SK-N-SH (cell line): ENCODE data around the gene LMX1A. TPM values are rescaled to one million over a fixed set of nuclear protein-coding genes. Genes with fewer than 3 reads are reported as not detected.

Experiments used
- CTCF ChIA-PET: fragments of 300-600, 350-600 bp; formaldehyde crosslinking; extraction: SDS; loops from one replicate; lab custom pipeline; 2021; lab: Yijun Ruan, JAX
- POLR2A ChIA-PET: fragments of 350-600 bp; sonication (Branson Sonifier 250); formaldehyde crosslinking; extraction: SDS; loops from one replicate; lab custom pipeline; 2020; ENCODE audit warnings: antibody characterized with exemption, inconsistent platforms; lab: Yijun Ruan, JAX
- DNase-seq: peaks from one replicate; pipeline ENCODE4 v3.0.0; 2012
- H2AFZ ChIP-seq: fragments of 200-600 bp; sonication (generic); 2 replicates; pipeline ENCODE4 v1.8.1; 2016; ENCODE audit warnings: antibody characterized with exemption, mild to moderate bottlenecking, low read depth
- H3F3A ChIP-seq: fragments of 200-600 bp; sonication (generic); replicated peaks from 2 replicates; pipeline ENCODE3; 2016; ENCODE audit warnings: antibody characterized with exemption, mild to moderate bottlenecking; ENCODE audit not compliant: insufficient read depth
- H3K27ac ChIP-seq, 2 experiments: fragments of 200-500 bp in 1 of 2; fragments of 200-600 bp in 1 of 2; sonication (Bioruptor generic) in 1 of 2; sonication (generic), shearing (Covaris generic) in 1 of 2; 2 replicates each; pipeline versions ENCODE4 v1.5.1 to v1.6.1; 2014 to 2016; ENCODE audit warnings: low read depth in 2 of 2, inconsistent platforms in 1 of 2, low read length in 1 of 2, mild to moderate bottlenecking in 1 of 2, mixed read lengths in 1 of 2
- H3K27me3 ChIP-seq: fragments of 200-600 bp; sonication (generic), shearing (Covaris generic); 2 replicates; pipeline ENCODE4 v1.6.1; 2016; ENCODE audit warnings: mixed run types; ENCODE audit not compliant: insufficient read depth
- H3K36me3 ChIP-seq, 2 experiments: fragments of 200-500 bp in 1 of 2; fragments of 200-600 bp in 1 of 2; sonication (Bioruptor generic) in 1 of 2; sonication (generic) in 1 of 2; replicated peaks in 1 of 2; 2 replicates each; pipeline versions ENCODE3 to v1.5.1; 2014 to 2016; ENCODE audit warnings: low read length in 1 of 2, mild to moderate bottlenecking in 1 of 2; ENCODE audit not compliant: insufficient read depth in 2 of 2, control insufficient read depth in 1 of 2
- H3K4me1 ChIP-seq, 2 experiments: fragments of 200-500 bp in 1 of 2; fragments of 200-600 bp in 1 of 2; sonication (Bioruptor generic) in 1 of 2; sonication (generic), shearing (Covaris generic) in 1 of 2; 2 replicates each; pipeline versions ENCODE4 v1.5.1 to v1.6.1; 2014 to 2016; ENCODE audit warnings: low read depth in 1 of 2, low read length in 1 of 2, mixed run types in 1 of 2; ENCODE audit not compliant: insufficient read depth in 2 of 2, control insufficient read depth in 1 of 2
- H3K4me2 ChIP-seq: fragments of 200-600 bp; sonication (generic), shearing (Covaris generic); 2 replicates; pipeline ENCODE4 v1.6.1; 2017; ENCODE audit warnings: mixed run types
- H3K4me3 ChIP-seq, 2 experiments: fragments of 200-500 bp in 1 of 2; fragments of 200-600 bp in 1 of 2; sonication (Bioruptor generic) in 1 of 2; sonication (generic), shearing (Covaris generic) in 1 of 2; 2 replicates each; pipeline versions ENCODE4 v1.5.1 to v1.8.1; 2014 to 2016; ENCODE audit warnings: low read depth in 2 of 2, inconsistent platforms in 1 of 2, low read length in 1 of 2, mild to moderate bottlenecking in 1 of 2, mixed read lengths in 1 of 2, moderate library complexity in 1 of 2
- H3K79me2 ChIP-seq: fragments of 200-600 bp; sonication (generic); 2 replicates; pipeline ENCODE4 v1.8.1; 2017; ENCODE audit warnings: mild to moderate bottlenecking; ENCODE audit not compliant: insufficient read depth
- H3K9ac ChIP-seq: fragments of 200-600 bp; sonication (generic); 2 replicates; pipeline ENCODE4 v1.6.1; 2017; ENCODE audit warnings: mixed run types
- H3K9me2 ChIP-seq: fragments of 200-600 bp; sonication (generic); 2 replicates; pipeline ENCODE4 v1.6.1; 2017; ENCODE audit warnings: mixed run types
- H3K9me3 ChIP-seq: fragments of 200-600 bp; sonication (generic); 2 replicates; pipeline ENCODE4 v1.6.1; 2017; ENCODE audit warnings: mixed run types, mild to moderate bottlenecking, moderate library complexity
- H4K20me1 ChIP-seq: fragments of 200-600 bp; sonication (generic); 2 replicates; pipeline ENCODE4 v1.6.1; 2017; ENCODE audit warnings: mild to moderate bottlenecking, mixed run types; ENCODE audit not compliant: insufficient read depth
- FOXJ3 ChIP-seq: sonication (generic); formaldehyde crosslinking; IDR thresholded peaks from 2 replicates; pipeline ENCODE4 v1.5.1; 2020; ENCODE audit warnings: mild to moderate bottlenecking, missing genetic modification reagents
- GABPA ChIP-seq: IDR thresholded peaks from 2 replicates; pipeline ENCODE4 v1.4.0; 2012; ENCODE audit warnings: low read depth, mild to moderate bottlenecking
- GATA2 ChIP-seq: sonication (generic); formaldehyde crosslinking; IDR thresholded peaks from 2 replicates; pipeline ENCODE4 v1.5.0; 2020; ENCODE audit warnings: mild to moderate bottlenecking, missing genetic modification reagents
- NFIC ChIP-seq: IDR thresholded peaks from 2 replicates; pipeline ENCODE4 v1.4.0; 2012; ENCODE audit warnings: borderline replicate concordance
- NRF1 ChIP-seq: IDR thresholded peaks from 2 replicates; pipeline ENCODE4 v1.6.1; 2012; ENCODE audit warnings: low read depth, mild to moderate bottlenecking, low read length
- POLR2AphosphoS5 ChIP-seq: IDR thresholded peaks from 2 replicates; pipeline ENCODE4 v1.6.1; 2012; ENCODE audit warnings: low read depth, low read length
- RAD21 ChIP-seq: IDR thresholded peaks from 2 replicates; pipeline ENCODE4 v1.6.1; 2012; ENCODE audit warnings: mild to moderate bottlenecking, low read length
- SIN3A ChIP-seq: IDR thresholded peaks from 2 replicates; pipeline ENCODE4 v1.6.1; 2012; ENCODE audit warnings: low read depth, mild to moderate bottlenecking, low read length, moderate library complexity, borderline replicate concordance
- TAF1 ChIP-seq: IDR thresholded peaks from 2 replicates; pipeline ENCODE4 v1.6.1; 2012; ENCODE audit warnings: low read depth, mild to moderate bottlenecking, low read length, moderate library complexity, borderline replicate concordance
- TEAD4 ChIP-seq: IDR thresholded peaks from 2 replicates; pipeline ENCODE4 v1.4.0; 2012; ENCODE audit warnings: mild to moderate bottlenecking, borderline replicate concordance; ENCODE audit not compliant: insufficient read depth
- USF1 ChIP-seq: IDR thresholded peaks from 2 replicates; pipeline ENCODE4 v1.4.0; 2012; ENCODE audit warnings: low read depth, borderline replicate concordance
- USF2 ChIP-seq: fragments of 150-350 bp; IDR thresholded peaks from 2 replicates; pipeline ENCODE4 v1.6.1; 2017; ENCODE audit warnings: antibody characterized with exemption, low read length, low read depth, borderline replicate concordance
- YY1 ChIP-seq: IDR thresholded peaks from 2 replicates; pipeline ENCODE4 v1.4.0; 2012; ENCODE audit warnings: low read depth, mild to moderate bottlenecking
- WGBS: methylation state at CpG from one replicate; pipeline ENCODE4 v1.1.6; 2017; ENCODE audit warnings: low lambda C conversion rate; 5-methylcytosine and 5-hydroxymethylcytosine counted together
- polyA plus RNA-seq, 3 experiments: library from polyadenylated mRNA; depleted of rRNA; stranded (reverse); fragments of >200 nt; gene quantifications; 2 replicates each; pipeline ENCODE4 v1.2.3, GENCODE V29; 2012
- TF ChIP-seq, protein P1 (sequence below): IDR thresholded peaks from 2 replicates; pipeline ENCODE4 v1.4.0; 2012; ENCODE audit warnings: low read depth, borderline replicate concordance
- TF ChIP-seq, protein P2 (sequence below): IDR thresholded peaks from 2 replicates; pipeline ENCODE4; 2012

LMX1A gene
- polyA plus RNA-seq, 1 of the 3 experiments (the other 2 are of a cell fraction) = not detected

- no peaks in the 10 kb centered on the region for H3K27me3 ChIP-seq
- no peak overlapping the region for H2AFZ ChIP-seq
- POLR2A ChIA-PET = no interaction called here
- H3K9me2 ChIP-seq = no peaks in the 10 kb centered on the region
- TF ChIP-seq NRF1 (no peak), NFIC (no peak), SIN3A (no peak), GABPA (no peak), RAD21 (no peak), POLR2AphosphoS5 (no peak), TAF1 (no peak), USF1 (no peak), FOXJ3 (CRISPR knock-in tag) (no peak), YY1 (no peak), GATA2 (CRISPR knock-in tag) (no peak), TEAD4 (no peak), USF2 (no peak)
- TF ChIP-seq, protein P1, sequence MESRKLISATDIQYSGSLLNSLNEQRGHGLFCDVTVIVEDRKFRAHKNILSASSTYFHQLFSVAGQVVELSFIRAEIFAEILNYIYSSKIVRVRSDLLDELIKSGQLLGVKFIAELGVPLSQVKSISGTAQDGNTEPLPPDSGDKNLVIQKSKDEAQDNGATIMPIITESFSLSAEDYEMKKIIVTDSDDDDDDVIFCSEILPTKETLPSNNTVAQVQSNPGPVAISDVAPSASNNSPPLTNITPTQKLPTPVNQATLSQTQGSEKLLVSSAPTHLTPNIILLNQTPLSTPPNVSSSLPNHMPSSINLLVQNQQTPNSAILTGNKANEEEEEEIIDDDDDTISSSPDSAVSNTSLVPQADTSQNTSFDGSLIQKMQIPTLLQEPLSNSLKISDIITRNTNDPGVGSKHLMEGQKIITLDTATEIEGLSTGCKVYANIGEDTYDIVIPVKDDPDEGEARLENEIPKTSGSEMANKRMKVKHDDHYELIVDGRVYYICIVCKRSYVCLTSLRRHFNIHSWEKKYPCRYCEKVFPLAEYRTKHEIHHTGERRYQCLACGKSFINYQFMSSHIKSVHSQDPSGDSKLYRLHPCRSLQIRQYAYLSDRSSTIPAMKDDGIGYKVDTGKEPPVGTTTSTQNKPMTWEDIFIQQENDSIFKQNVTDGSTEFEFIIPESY = no peak
- TF ChIP-seq, protein P2, sequence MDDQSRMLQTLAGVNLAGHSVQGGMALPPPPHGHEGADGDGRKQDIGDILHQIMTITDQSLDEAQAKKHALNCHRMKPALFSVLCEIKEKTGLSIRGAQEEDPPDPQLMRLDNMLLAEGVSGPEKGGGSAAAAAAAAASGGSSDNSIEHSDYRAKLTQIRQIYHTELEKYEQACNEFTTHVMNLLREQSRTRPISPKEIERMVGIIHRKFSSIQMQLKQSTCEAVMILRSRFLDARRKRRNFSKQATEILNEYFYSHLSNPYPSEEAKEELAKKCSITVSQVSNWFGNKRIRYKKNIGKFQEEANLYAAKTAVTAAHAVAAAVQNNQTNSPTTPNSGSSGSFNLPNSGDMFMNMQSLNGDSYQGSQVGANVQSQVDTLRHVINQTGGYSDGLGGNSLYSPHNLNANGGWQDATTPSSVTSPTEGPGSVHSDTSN = no peak
- H3K79me2 ChIP-seq = no peaks in the 10 kb centered on the region
- no peak overlapping the region for H3K4me3 ChIP-seq
- no peak overlapping the region for H3K9ac ChIP-seq
- no peaks in the 10 kb centered on the region for H3K4me1 ChIP-seq
- no peak overlapping the region for H3K4me2 ChIP-seq
- H3F3A ChIP-seq = no peaks in the 10 kb centered on the region
- no peaks in the 10 kb centered on the region for H3K9me3 ChIP-seq
- CTCF ChIA-PET = interaction anchor here (0.6 kb wide), 1 partner anchor 367 kb away, joined by 3 read pairs; no protein-coding TSS in a partner anchor
- H4K20me1 ChIP-seq = no peaks in the 10 kb centered on the region
- 13% methylated on average over 1 of the region's 1 CpG for WGBS
- no peak overlapping the region for H3K27ac ChIP-seq
- H3K36me3 ChIP-seq = no peaks in the 10 kb centered on the region
- DNase-seq = no peak
Observed at GRCh38 chr1:165225650-165226049, 130.9 kb downstream of the LMX1A start.
